Calu3 (cell line): ENCODE results near the gene RMI2. TPM values are rescaled to one million over a fixed set of nuclear protein-coding genes. Genes with fewer than 3 reads are reported as not detected.

Experiments used
- BruUV-seq: library from RNA; stranded (reverse); fragments of 400-500 nt; replicated peaks from 2 replicates; lab custom pipeline; 2021; lab: Mats Ljungman, UMichigan
- CTCF ChIA-PET: fragments of 300-600 bp; sonication (Branson Sonifier 250); formaldehyde crosslinking; loops from one replicate; lab custom pipeline; 2022; ENCODE audit warnings: antibody characterized with exemption; lab: Charles Lee
- DNase-seq: peaks from one replicate; pipeline ENCODE4 v3.0.0; 2022
- H3K27ac Mint-ChIP-seq: one replicate; pipeline ENCODE4 v1.8.0; 2022; ENCODE audit warnings: mixed read lengths; ENCODE audit not compliant: unreplicated experiment
- H3K27me3 Mint-ChIP-seq: one replicate; pipeline ENCODE4 v1.8.0; 2022; ENCODE audit warnings: mixed read lengths; ENCODE audit not compliant: unreplicated experiment
- H3K36me3 Mint-ChIP-seq: one replicate; pipeline ENCODE4 v1.8.0; 2022; ENCODE audit warnings: mild to moderate bottlenecking, moderate library complexity, mixed read lengths; ENCODE audit not compliant: insufficient read depth, unreplicated experiment
- H3K4me1 Mint-ChIP-seq: one replicate; pipeline ENCODE4 v1.8.0; 2022; ENCODE audit warnings: mild to moderate bottlenecking, low read depth, mixed read lengths; ENCODE audit not compliant: unreplicated experiment
- H3K4me3 Mint-ChIP-seq: one replicate; pipeline ENCODE4 v1.8.0; 2022; ENCODE audit warnings: mild to moderate bottlenecking, low read depth, moderate library complexity, mixed read lengths; ENCODE audit not compliant: unreplicated experiment
- H3K9me3 Mint-ChIP-seq: one replicate; pipeline ENCODE4 v1.8.0; 2022; ENCODE audit warnings: low read depth, mixed read lengths; ENCODE audit not compliant: unreplicated experiment
- CTCF ChIP-seq: fragments of 200-600 bp; IDR thresholded peaks from one replicate; pipeline ENCODE4 v1.8.0; 2022; ENCODE audit warnings: antibody characterized with exemption; ENCODE audit not compliant: unreplicated experiment
- intact Hi-C: fragments of 100-400 bp; cut with micrococcal nuclease; formaldehyde crosslinking; loops from one replicate; pipeline ENCODE4 v1.10.0; 2022; ENCODE audit not compliant: unreplicated experiment
- total RNA-seq: library from RNA; stranded (reverse); gene quantifications from 2 replicates; pipeline ENCODE4 v1.2.3, GENCODE V29; 2022

RMI2 gene
- total RNA-seq, 1 experiment from 2014 or later, result 55.4 TPM

GRCh38 chr16:11303405-11304138 lies 41.7 kb upstream of the RMI2 start:
- peak; percentile 63 for DNase-seq
- no peak for TF ChIP-seq CTCF
- H3K36me3 Mint-ChIP-seq, result peaks cover 5% of the 10 kb centered on the region
- CTCF ChIA-PET, result interaction anchor here (0.6 to 1.9 kb wide), 2 partner anchors 35 to 48 kb away, joined by 3 to 4 read pairs; partner anchors contain the start of gene SOCS1
- intact Hi-C loops, result no loop called here
- H3K27me3 Mint-ChIP-seq, result peaks cover 7% of the 10 kb centered on the region
- H3K4me1 Mint-ChIP-seq, result peaks cover 19% of the 10 kb centered on the region
- H3K9me3 Mint-ChIP-seq, result no peaks in the 10 kb centered on the region
- no TSS peak for BruUV-seq
- no peak overlapping the region for H3K27ac Mint-ChIP-seq
- H3K4me3 Mint-ChIP-seq, result peak overlapping the region; percentile 21

- intact Hi-C loops, result no loop called here
Measured at GRCh38 chr16:11306381-11306780, 38.9 kb upstream of the RMI2 start.

GRCh38 chr16:11306997-11307638 lies 38.1 kb upstream of the RMI2 start:
- H3K36me3 Mint-ChIP-seq, result peaks cover 5% of the 10 kb centered on the region
- no peak for TF ChIP-seq CTCF
- peaks cover 7% of the 10 kb centered on the region for H3K27me3 Mint-ChIP-seq
- CTCF ChIA-PET, result no interaction called here
- H3K27ac Mint-ChIP-seq, result no peak overlapping the region
- no peaks in the 10 kb centered on the region for H3K9me3 Mint-ChIP-seq
- DNase-seq, result no peak
- H3K4me1 Mint-ChIP-seq, result peaks cover 19% of the 10 kb centered on the region
- BruUV-seq, result no TSS peak
- H3K4me3 Mint-ChIP-seq, result no peak overlapping the region
- intact Hi-C loops, result no loop called here

More at GRCh38 chr16:11306381-11306780, 38.9 kb upstream of the RMI2 start:
- Mint-ChIP-seq H3K36me3 (peaks cover 5% of the 10 kb centered on the region), H3K27me3 (peaks cover 7% of the 10 kb centered on the region), H3K27ac (no peak overlapping the region), H3K4me1 (peaks cover 19% of the 10 kb centered on the region), H3K9me3 (no peaks in the 10 kb centered on the region), H3K4me3 (no peak overlapping the region)
- CTCF ChIA-PET, result no interaction called here
- no peak for TF ChIP-seq CTCF
- BruUV-seq, result no TSS peak
- no peak for DNase-seq

GRCh38 chr16:11307639-11308492 lies 37.4 kb upstream of the RMI2 start:
- Mint-ChIP-seq H3K27me3 (peaks cover 7% of the 10 kb centered on the region), H3K27ac (no peak overlapping the region), H3K4me3 (no peak overlapping the region), H3K36me3 (peaks cover 5% of the 10 kb centered on the region), H3K9me3 (no peaks in the 10 kb centered on the region), H3K4me1 (peaks cover 22% of the 10 kb centered on the region)
- CTCF ChIA-PET, result no interaction called here
- no peak for TF ChIP-seq CTCF
- intact Hi-C loops, result no loop called here
- no TSS peak for BruUV-seq
- DNase-seq, result no peak
